KMS-11 (cell line): Measurements from ENCODE around the gene SETD7.

Experiments used
- H2AFZ ChIP-seq: fragments of 200-600 bp; sonication (generic); 2 replicates; pipeline ENCODE4 v1.6.1; 2016; ENCODE audit warnings: antibody characterized with exemption, mixed run types, low read depth
- H3K27ac ChIP-seq: fragments of 200-600 bp; sonication (generic); 2 replicates; pipeline ENCODE4 v1.6.1; 2016; ENCODE audit warnings: mild to moderate bottlenecking, mixed run types
- H3K27me3 ChIP-seq: fragments of 200-600 bp; sonication (generic); 2 replicates; pipeline ENCODE4 v1.6.1; 2017; ENCODE audit warnings: mild to moderate bottlenecking, low read depth, mixed run types, moderate library complexity; ENCODE audit not compliant: insufficient read depth
- H3K36me3 ChIP-seq: fragments of 200-600 bp; sonication (generic); 2 replicates; pipeline ENCODE4 v1.6.1; 2017; ENCODE audit warnings: mild to moderate bottlenecking, mixed run types; ENCODE audit not compliant: insufficient read depth
- H3K4me1 ChIP-seq: fragments of 200-600 bp; sonication (generic); 2 replicates; pipeline ENCODE4 v1.6.1; 2016; ENCODE audit warnings: mild to moderate bottlenecking, low read depth, mixed run types; ENCODE audit not compliant: poor library complexity, severe bottlenecking
- H3K4me2 ChIP-seq: fragments of 200-600 bp; sonication (generic); 2 replicates; pipeline ENCODE4 v1.7.0; 2016; ENCODE audit warnings: mild to moderate bottlenecking, mixed run types
- H3K4me3 ChIP-seq: fragments of 200-600 bp; sonication (generic); IDR thresholded peaks from 2 replicates; pipeline ENCODE4 v1.6.1; 2017; ENCODE audit warnings: low read depth, low read length, mixed read lengths; ENCODE audit not compliant: insufficient read depth
- H3K79me2 ChIP-seq: fragments of 200-600 bp; sonication (generic); 2 replicates; pipeline ENCODE4 v1.6.1; 2016; ENCODE audit warnings: low read depth, mixed run types; ENCODE audit not compliant: insufficient read depth
- H3K9ac ChIP-seq: fragments of 200-600 bp; sonication (generic); 2 replicates; pipeline ENCODE4 v1.6.1; 2016; ENCODE audit warnings: mild to moderate bottlenecking, mixed run types
- H4K20me1 ChIP-seq: fragments of 200-600 bp; sonication (generic); 2 replicates; pipeline ENCODE4 v1.6.1; 2016; ENCODE audit warnings: mild to moderate bottlenecking, mixed run types; ENCODE audit not compliant: insufficient read depth
- CTCF ChIP-seq: fragments of 200-600 bp; sonication (generic); conservative IDR thresholded peaks from 2 replicates; pipeline ENCODE4 v1.6.1; 2017; ENCODE audit warnings: low read depth, mild to moderate bottlenecking, antibody characterized with exemption, low read length, moderate library complexity, mixed read lengths

SETD7 gene

DNA sequence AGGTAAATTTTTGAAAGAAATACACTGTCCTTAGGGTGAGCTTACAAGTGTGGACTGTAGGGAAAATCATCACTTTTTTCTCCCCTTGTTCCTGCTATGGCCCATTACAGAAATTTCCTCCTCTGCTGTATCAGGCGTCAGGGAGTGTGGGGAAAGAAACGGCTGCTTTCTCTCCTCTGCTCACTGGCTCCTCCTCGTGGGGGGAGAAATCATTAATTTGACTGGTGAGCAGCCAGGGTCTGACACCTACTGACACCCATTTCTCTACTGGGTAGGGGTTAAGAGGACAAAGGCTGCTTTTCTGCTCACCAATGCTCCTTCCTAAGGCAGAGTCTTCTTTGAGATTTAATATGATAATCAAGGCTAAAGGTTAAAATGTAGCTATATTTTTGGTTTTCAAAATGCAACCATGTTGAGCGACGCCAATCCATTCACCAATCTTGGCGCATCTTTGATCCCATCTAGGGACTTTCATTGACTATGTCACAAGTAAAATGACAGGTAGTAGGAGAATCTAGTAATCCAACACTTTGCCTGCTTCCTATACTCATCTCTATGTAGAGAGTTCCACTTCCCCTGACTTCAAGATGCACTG lies 25.1 kb downstream of the SETD7 start:
- Histone ChIP-seq H3K4me2 (peak overlapping the region; percentile 11; the same call in 1 of the 2 replicates), H3K4me3 (no peak overlapping the region), H3K79me2 (peaks cover 18% of the 10 kb centered on the region; the same call in 1 of the 2 replicates), H3K4me1 (peaks cover 74% of the 10 kb centered on the region), H3K27ac (no peak overlapping the region), H3K9ac (no peak overlapping the region), H3K36me3 (peaks cover 3% of the 10 kb centered on the region; the same call in 1 of the 2 replicates), H3K27me3 (no peaks in the 10 kb centered on the region), H4K20me1 (peaks cover 7% of the 10 kb centered on the region; the same call in 1 of the 2 replicates), H2AFZ (no peak overlapping the region)
- peak; percentile 84 for TF ChIP-seq CTCF

- H4K20me1 ChIP-seq = no peaks in the 10 kb centered on the region
- peak overlapping the region; percentile 52; the same call in 1 of the 2 replicates for H3K27ac ChIP-seq
- H3K27me3 ChIP-seq = no peaks in the 10 kb centered on the region
- no peak for TF ChIP-seq CTCF
- peaks cover 97% of the 10 kb centered on the region for H3K4me1 ChIP-seq
- H2AFZ ChIP-seq = no peak overlapping the region
- H3K4me3 ChIP-seq = no peak overlapping the region
- H3K4me2 ChIP-seq = peak overlapping the region; percentile 51
- H3K36me3 ChIP-seq = 0 out of 2 replicates have a peak, but pooled peaks cover 2% of the 10 kb centered on the region
- H3K79me2 ChIP-seq = peaks cover 11% of the 10 kb centered on the region; the same call in 1 of the 2 replicates
- no peak overlapping the region for H3K9ac ChIP-seq
These were observed 27.5 kb downstream of the SETD7 start for GRCh38 chr4:139528377-139529005.

DNA sequence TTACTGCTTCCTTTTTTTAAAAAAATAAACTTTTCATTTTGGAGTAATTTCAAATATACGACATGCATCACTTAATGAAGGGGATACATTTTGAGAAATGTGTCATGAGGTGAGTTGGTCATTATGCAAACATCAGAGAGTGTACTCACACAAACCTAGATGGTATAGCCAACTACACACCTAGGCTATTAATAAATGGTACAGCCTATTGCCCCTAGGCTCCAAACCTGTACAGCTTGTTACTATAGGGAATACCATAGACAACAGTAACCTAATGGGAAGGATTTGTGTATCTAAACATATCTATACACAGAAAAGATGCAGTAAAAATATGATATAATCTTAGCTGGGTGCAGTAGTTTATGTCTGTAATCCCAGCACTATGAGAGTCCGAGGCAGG lies 29.1 kb downstream of the SETD7 start:
- H3K4me2 ChIP-seq = peak overlapping the region; percentile 1; the same call in 1 of the 2 replicates
- H3K4me1 ChIP-seq = peaks cover 97% of the 10 kb centered on the region
- no peak overlapping the region for H3K4me3 ChIP-seq
- no peak overlapping the region for H2AFZ ChIP-seq
- no peaks in the 10 kb centered on the region for H3K36me3 ChIP-seq
- H3K27ac ChIP-seq = no peak overlapping the region
- H3K9ac ChIP-seq = no peak overlapping the region
- H3K27me3 ChIP-seq = no peaks in the 10 kb centered on the region
- no peaks in the 10 kb centered on the region for H4K20me1 ChIP-seq
- no peak for TF ChIP-seq CTCF
- H3K79me2 ChIP-seq = peaks cover 4% of the 10 kb centered on the region; the same call in 1 of the 2 replicates

GRCh38 chr4:139525414-139525813 lies 30.6 kb downstream of the SETD7 start:
- Histone ChIP-seq H3K9ac (no peak overlapping the region), H3K4me2 (peak overlapping the region; percentile 56), H4K20me1 (no peaks in the 10 kb centered on the region), H3K4me3 (no peak overlapping the region), H3K79me2 (peaks cover 4% of the 10 kb centered on the region; the same call in 1 of the 2 replicates), H3K27ac (peak overlapping the region; percentile 18; the same call in 1 of the 2 replicates), H2AFZ (no peak overlapping the region), H3K27me3 (no peaks in the 10 kb centered on the region), H3K36me3 (no peaks in the 10 kb centered on the region), H3K4me1 (peaks cover 100% of the 10 kb centered on the region)
- no peak for TF ChIP-seq CTCF
